Medulla oblongata (tissue), 1 donor: ENCODE measurements around the gene PTPRD.

Experiments
- DNase-seq: peaks from one replicate; pipeline ENCODE4 v3.0.0-alpha.2; 2015; ENCODE audit errors: extremely low spot score

The PTPRD gene

DNA sequence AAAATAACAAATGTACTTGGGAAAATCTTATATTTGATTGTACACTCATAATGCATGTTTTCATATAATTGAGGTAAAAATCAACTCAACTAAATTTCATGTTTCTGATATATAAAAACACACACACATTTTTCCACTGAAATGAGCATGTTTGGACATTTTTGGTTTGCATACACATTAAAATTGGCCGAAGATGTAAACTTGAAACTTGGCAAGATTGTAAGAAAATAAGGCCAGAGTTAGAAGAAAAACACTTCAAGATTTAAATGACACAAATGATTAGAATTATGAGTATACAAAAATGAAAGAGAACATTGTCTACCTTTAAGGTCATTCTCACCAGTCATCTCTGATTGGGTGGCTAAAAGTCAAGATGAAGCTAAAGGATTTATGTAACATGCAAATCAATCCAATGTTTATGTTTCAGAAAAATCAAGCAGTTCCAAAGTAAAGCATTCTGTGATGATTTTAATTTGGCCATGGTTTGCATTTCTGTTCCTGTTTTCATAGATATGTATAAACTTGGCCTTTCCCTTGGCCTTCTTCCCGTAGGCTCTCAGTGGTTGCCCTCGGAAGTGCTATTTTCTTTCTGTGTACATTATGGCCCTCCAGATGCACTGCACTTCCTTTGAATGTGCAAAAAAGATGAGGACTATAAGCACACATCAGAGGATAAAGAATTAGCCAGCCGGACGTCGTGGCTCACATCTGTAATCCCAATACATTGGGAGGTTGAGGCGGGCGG lies 1707.9 kb downstream of the PTPRD start:
- no peak for DNase-seq

- DNase-seq, result no peak
These were observed 1709.7 kb downstream of the PTPRD start for GRCh38 chr9:8903077-8903476.

GRCh38 chr9:8901146-8901545 lies 1711.7 kb downstream of the PTPRD start:
- DNase-seq, result no peak

DNA sequence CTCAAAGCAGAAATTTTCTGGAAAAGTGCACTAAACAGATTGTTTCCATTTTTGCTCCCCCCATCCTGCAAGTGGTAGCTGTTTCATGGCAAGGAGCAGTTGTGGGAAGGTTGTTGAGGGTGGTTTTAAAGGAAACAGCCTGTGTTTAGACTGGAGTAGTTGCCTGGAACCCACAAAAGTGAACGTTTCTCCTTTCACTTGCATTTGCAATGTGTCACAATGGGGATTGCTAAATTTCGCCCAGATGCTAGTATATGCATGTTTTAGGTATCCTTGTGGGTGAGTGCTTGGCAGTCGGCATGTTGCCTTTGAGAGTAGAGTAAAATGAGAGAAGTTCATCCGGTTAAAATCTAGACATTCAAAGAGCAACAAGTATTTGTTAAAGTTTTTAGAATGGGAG lies 1713.3 kb downstream of the PTPRD start:
- DNase-seq, result no peak

DNA sequence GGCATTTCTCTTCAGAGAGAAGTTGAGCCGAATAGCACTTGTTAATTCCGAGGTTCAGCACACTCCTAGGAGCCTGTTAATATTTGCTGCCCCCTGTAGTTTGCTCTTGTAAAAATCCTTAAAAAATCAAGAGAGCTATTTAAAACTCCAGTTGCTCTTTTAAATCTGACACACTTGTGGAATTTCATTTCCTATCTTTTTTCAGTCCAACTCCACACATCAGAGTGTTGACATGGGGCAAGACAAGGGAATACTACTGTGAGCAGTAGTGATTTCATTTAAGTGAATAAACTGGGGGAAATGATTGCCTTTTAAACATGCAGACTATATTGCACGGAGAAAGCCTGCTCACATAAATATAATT lies 1717.0 kb downstream of the PTPRD start:
- DNase-seq, result peak; percentile 91

- no peak for DNase-seq
These were observed 1717.5 kb downstream of the PTPRD start for GRCh38 chr9:8895106-8895860.

- no peak for DNase-seq
These were observed 1722.1 kb downstream of the PTPRD start for GRCh38 chr9:8890695-8891094.

DNA sequence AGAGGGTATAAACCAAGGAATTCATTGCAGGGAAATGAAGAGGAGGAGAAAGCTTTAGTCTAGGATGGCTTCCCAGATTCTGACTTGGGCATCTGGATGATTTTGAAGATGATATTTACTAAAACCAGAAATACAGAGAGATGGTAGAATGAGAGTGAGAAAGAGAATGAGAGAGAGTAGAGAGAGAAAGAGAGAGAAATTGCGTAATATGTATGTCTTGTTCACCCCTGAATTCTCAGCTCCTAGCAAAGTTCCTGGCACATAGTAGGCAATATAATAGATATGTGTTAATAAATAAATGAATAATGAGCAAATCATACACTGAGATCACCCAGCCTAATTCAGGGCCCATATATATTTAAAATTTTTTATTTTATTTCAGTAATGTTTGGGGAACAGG lies 1723.7 kb downstream of the PTPRD start:
- no peak for DNase-seq

GRCh38 chr9:8888591-8888990 lies 1724.2 kb downstream of the PTPRD start:
- no peak for DNase-seq

GRCh38 chr9:8887369-8887768 lies 1725.4 kb downstream of the PTPRD start:
- no peak for DNase-seq

- no peak for DNase-seq
These were observed 1729.5 kb downstream of the PTPRD start for GRCh38 chr9:8883321-8883720.

DNA sequence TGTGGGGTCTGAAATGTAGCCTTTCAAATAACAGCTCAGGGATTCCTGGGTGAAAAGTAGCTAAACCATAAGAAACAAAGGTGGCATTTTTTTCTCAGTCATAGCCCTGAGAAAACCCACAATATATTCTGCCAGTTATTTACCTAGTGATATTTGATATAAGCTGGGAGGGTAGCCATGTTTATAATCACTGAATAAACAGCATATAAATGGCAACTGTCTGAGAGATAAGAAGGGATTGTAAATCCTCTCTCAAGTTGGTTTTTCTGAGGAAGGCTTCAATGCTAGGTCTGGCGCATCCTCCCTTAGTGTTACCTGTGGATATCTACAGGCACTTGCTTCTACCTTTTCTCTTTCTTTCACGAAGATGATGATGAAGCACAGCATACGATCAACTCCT lies 1732.7 kb downstream of the PTPRD start:
- no peak for DNase-seq

- peak; percentile 64 for DNase-seq
These were observed 1733.5 kb downstream of the PTPRD start for GRCh38 chr9:8879284-8879683.

DNA sequence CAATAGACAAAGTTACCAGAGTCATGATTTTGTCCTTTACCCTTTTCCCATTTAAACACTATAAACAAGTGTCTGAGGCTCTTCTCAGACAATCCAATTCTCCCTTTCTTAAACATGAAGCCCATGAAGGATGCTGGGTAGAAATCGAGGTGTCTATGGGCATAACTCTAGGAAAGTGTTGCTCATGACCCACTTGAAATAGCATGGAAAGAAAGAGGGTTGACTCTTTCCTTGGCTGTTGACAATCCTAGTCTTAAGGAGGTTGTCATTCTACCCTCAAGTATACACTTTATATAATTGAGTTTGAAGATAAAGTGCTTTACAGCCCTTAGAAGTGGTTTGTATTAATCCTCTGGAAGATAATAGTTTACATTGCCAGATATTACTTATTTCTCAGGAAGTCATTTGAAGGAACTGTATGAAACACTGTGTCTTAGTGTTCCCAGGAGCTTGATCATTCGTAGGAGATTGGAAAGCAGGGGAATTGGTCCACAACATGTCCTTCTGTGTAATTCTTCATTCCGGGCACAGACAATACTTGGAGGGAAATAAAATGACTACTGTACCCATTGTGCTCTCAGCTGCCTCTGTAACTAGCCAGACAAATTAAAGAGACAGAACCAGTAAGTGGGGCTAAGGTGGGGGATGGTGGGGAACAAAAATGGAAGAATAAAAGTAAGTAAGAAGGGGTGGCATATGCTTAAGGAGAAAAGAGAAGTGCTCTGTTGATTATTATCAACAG lies 1734.9 kb downstream of the PTPRD start:
- peak; percentile 75 for DNase-seq

DNA sequence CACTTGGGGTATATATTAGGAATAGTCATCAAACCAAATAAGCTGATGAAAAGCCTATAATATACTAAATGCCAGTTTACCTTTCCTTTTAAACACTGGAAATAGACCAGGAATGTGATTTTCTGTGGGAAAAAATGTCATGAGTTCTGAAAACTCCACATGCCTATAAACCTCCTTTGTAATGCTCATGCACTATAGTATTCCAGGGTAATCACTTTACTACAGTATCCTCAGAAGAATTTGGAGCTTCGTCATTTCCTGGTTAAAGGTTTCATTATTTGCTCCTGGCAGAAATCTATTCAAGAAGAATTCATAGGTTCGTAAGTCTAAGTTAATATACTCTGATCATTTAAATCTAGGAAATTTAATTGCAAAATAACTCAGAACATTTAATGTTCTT lies 1736.5 kb downstream of the PTPRD start:
- DNase-seq, result no peak

DNA sequence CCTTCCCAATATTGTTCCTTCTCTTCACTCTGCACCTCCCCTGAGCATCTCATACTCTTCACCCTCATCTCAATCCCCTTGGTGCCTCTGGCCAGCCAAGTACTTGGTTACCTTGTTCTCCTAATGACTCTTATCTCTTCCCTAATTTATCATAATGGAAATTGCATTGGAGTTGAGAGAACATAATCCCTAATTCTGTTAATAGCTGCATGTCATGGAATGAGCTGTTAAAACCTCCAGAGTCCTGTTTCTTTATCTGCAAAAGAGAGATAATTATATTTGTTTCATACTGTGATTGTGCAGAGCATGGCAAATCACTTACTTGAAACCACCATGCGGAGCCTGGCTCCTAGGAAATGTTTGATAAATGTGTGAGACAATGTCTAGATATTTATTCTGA lies 1738.3 kb downstream of the PTPRD start:
- DNase-seq, result no peak

DNA sequence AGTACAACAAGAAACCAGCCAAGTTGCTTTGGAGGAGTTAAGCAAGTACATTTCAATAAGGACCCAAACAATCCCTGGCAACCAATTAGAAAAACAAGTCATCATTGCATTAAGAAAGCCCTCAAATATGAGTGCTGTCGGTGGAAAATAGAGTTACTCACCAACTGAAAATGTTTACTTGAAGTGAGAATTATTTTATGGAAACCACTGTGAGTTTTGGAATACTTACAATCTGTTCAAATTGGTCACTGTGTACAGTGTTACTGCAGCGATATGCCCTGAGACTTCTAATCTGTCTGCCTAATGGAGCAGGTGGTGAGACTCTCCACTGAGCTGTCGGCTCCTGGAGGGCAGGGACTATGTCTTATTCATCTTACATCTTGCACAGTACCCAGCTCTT lies 1740.0 kb downstream of the PTPRD start:
- DNase-seq, result no peak

DNA sequence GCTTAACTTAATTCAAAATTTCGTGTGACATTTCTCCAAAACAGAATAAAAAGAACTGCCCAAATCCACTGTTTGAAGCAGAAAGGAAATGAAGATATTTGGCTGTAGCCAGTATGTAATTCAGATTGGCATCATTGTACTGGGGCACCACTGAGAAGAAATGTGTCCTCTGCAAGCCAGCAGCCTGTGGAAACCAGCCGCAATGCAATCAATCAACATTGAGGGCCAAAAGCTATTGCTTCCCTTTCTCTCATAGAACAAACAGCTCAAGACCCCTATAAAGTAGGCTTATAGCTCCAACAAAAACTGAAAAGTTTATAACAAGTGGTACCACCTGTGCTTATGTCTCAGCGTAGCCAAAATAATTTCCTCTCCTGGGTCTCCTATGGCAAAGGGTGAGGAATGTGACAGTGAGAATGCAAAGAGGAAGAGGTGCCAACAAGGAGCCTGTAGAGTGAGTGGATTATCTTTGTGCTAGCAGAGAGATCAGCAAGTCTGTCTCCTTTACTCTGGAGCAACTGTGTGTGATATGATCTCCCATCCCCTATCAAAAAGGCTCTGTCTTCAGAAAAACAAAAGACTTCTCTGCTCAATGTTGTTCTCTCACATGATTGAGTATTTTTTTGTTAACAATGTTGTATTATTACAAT lies 1740.9 kb downstream of the PTPRD start:
- peak; percentile 78 for DNase-seq

DNA sequence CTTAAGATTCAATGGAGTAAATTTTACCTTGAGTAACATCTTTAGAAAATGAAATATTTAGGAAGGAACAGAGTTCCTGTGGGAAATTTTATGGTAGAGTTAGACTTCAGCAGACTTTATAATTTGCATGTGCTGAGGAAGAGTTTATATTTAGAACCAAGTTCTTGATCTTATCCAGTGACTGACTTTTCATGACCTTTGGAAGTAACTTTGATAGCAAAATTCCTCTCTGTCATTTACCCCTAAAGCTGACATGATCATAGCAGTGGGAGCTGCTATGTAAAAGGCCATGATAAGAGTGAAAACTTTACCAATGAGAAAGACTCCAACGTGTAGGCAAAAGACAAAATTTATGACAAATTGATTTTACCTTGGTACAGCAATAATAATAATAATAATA lies 1741.4 kb downstream of the PTPRD start:
- no peak for DNase-seq

- DNase-seq, result no peak
These were observed 1743.0 kb downstream of the PTPRD start for GRCh38 chr9:8869812-8870211.

- DNase-seq, result no peak
These were observed 1744.2 kb downstream of the PTPRD start for GRCh38 chr9:8868632-8869031.

DNA sequence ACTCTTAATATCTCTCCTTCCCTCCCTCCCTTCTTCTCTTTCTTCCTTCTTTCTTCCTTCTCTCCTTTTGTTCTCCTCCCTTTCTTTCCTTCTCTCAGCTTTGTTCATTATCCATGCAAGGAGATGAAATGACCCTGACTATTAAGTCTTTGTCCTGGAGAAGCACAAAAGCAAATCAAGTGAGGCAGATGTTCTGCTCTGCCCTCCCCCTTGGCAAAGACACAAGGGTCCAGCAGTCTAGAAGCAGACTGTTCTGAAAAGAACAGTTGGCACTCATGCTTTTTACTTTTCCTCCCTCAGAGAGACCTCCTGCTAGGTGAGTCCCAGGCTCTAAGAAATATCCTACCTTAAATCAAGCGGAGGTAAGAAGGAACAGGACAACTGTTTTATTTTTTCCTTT lies 1745.7 kb downstream of the PTPRD start:
- no peak for DNase-seq
